Endothelial cell of umbilical vein (primary cell): ENCODE measurements around the gene STIMATE. TPM values are rescaled to one million over a fixed set of nuclear protein-coding genes. Genes with fewer than 3 reads are reported as not detected.

Experiments used
- BruUV-seq: library from RNA; stranded (reverse); fragments of 400-500 nt; replicated peaks from 2 replicates; lab custom pipeline; 2021; lab: Mats Ljungman, UMichigan
- CTCF ChIA-PET: fragments of 300-600, 350-600 bp; sonication (Branson Sonifier 250); formaldehyde crosslinking; loops from one replicate; lab custom pipeline; 2021; ENCODE audit warnings: antibody characterized with exemption, inconsistent platforms; lab: Charles Lee
- POLR2A ChIA-PET: fragments of 300-600, 350-600 bp; sonication (Branson Sonifier 250); formaldehyde crosslinking; loops from one replicate; lab custom pipeline; 2021; ENCODE audit warnings: antibody characterized with exemption, inconsistent platforms; lab: Charles Lee
- DNase-seq: peaks from one replicate; pipeline ENCODE4 v3.0.0-alpha.2; 2011; ENCODE audit warnings: low read depth, low spot score
- FAIRE-seq: peaks from 2 replicates; lab custom pipeline; 2011; peaks lifted over from hg19 to GRCh38; lab: Jason Lieb, UNC
- H2AFZ ChIP-seq: 2 replicates; pipeline ENCODE4 v1.6.0; 2012; ENCODE audit warnings: low read depth, low read length, control low read depth, inconsistent platforms
- H3K27ac ChIP-seq: 2 replicates; pipeline ENCODE4 v1.5.1; 2011; ENCODE audit warnings: low read depth, mild to moderate bottlenecking, control low read depth, low read length, moderate library complexity; ENCODE audit not compliant: insufficient read depth
- H3K27me3 ChIP-seq, 2 experiments: 2 replicates each; pipeline versions ENCODE4 v1.6.0 to v1.6.1; 2011; ENCODE audit warnings: low read length in 2 of 2, mixed read lengths in 1 of 2; ENCODE audit not compliant: control insufficient read depth in 2 of 2, insufficient read depth in 2 of 2
- H3K36me3 ChIP-seq, 2 experiments: 2 replicates in 1 of 2; 3 replicates in 1 of 2; pipeline ENCODE4 v1.5.1; 2011; ENCODE audit warnings: low read length in 2 of 2, mild to moderate bottlenecking in 1 of 2, moderate library complexity in 1 of 2; ENCODE audit not compliant: control insufficient read depth in 2 of 2, insufficient read depth in 2 of 2; ENCODE audit errors: extremely low read depth in 1 of 2
- H3K4me1 ChIP-seq: 3 replicates; pipeline ENCODE4 v1.5.1; 2011; ENCODE audit warnings: mild to moderate bottlenecking, low read length; ENCODE audit not compliant: control insufficient read depth, insufficient read depth; ENCODE audit errors: extremely low read depth
- H3K4me2 ChIP-seq: 2 replicates; pipeline ENCODE4 v1.6.1; 2011; ENCODE audit warnings: low read length, control low read depth, mixed read lengths; ENCODE audit not compliant: insufficient read depth
- H3K4me3 ChIP-seq, 3 experiments: fragments of 200-600 bp in 1 of 3; sonication (generic), shearing (Covaris generic) in 1 of 3; replicated peaks in 1 of 3; 2 replicates each; pipeline ENCODE4 v1.5.1; 2011 to 2016; ENCODE audit warnings: control low read depth in 3 of 3, low read length in 3 of 3, mild to moderate bottlenecking in 2 of 3, inconsistent platforms in 1 of 3, low read depth in 1 of 3, moderate library complexity in 1 of 3; ENCODE audit not compliant: insufficient read depth in 1 of 3
- H3K79me2 ChIP-seq: 2 replicates; pipeline ENCODE4 v1.6.0; 2012; ENCODE audit warnings: low read length, inconsistent platforms; ENCODE audit not compliant: control insufficient read depth, insufficient read depth
- H3K9ac ChIP-seq: replicated peaks from 2 replicates; pipeline ENCODE3; 2011; ENCODE audit warnings: low read length, control low read depth; ENCODE audit not compliant: insufficient read depth; ENCODE audit errors: extremely low read depth
- H3K9me1 ChIP-seq: replicated peaks from 3 replicates; pipeline ENCODE4 v1.6.0; 2011; ENCODE audit warnings: mild to moderate bottlenecking, low read length; ENCODE audit not compliant: control insufficient read depth, insufficient read depth; ENCODE audit errors: extremely low read depth
- H3K9me3 ChIP-seq: replicated peaks from 2 replicates; pipeline ENCODE4 v1.5.1; 2012; ENCODE audit warnings: low read length, inconsistent platforms; ENCODE audit not compliant: control insufficient read depth, insufficient read depth
- H4K20me1 ChIP-seq: replicated peaks from 2 replicates; pipeline ENCODE3; 2011; ENCODE audit warnings: mild to moderate bottlenecking, low read length; ENCODE audit not compliant: control insufficient read depth, insufficient read depth; ENCODE audit errors: extremely low read depth
- EZH2 ChIP-seq: IDR thresholded peaks from 2 replicates; pipeline ENCODE4 v1.6.1; 2012; ENCODE audit warnings: borderline replicate concordance, low read depth, mild to moderate bottlenecking, moderate library complexity, low read length, inconsistent platforms; ENCODE audit not compliant: severe bottlenecking
- FOS ChIP-seq: IDR thresholded peaks from 2 replicates; pipeline ENCODE4 v1.6.1; 2011; ENCODE audit warnings: mild to moderate bottlenecking, low read length, moderate library complexity, borderline replicate concordance; ENCODE audit not compliant: insufficient read depth
- GATA2 ChIP-seq: IDR thresholded peaks from 2 replicates; pipeline ENCODE4 v1.7.0; 2011; ENCODE audit warnings: low read depth, mild to moderate bottlenecking, moderate library complexity, mixed read lengths, low read length; ENCODE audit not compliant: insufficient read length, insufficient read depth
- JUN ChIP-seq: IDR thresholded peaks from 2 replicates; pipeline ENCODE4 v1.6.1; 2011; ENCODE audit warnings: borderline replicate concordance, low read depth; ENCODE audit not compliant: insufficient read length, insufficient read depth
- MYC ChIP-seq: IDR thresholded peaks from one replicate; pipeline ENCODE4 v1.6.1; 2011; ENCODE audit warnings: mild to moderate bottlenecking, low read depth, low read length
- POLR2A ChIP-seq: IDR thresholded peaks from 2 replicates; pipeline ENCODE4 v1.6.1; 2012; ENCODE audit warnings: low read depth, mild to moderate bottlenecking, control low read depth, low read length
- POLR2AphosphoS5 ChIP-seq: IDR thresholded peaks from 2 replicates; pipeline ENCODE4 v1.6.1; 2012; ENCODE audit warnings: low read depth, mild to moderate bottlenecking, control low read depth, low read length, moderate library complexity; ENCODE audit not compliant: insufficient read depth
- dilution Hi-C: fragments of 300-500 bp; cut with MboI; formaldehyde crosslinking; loops from one replicate; pipeline ENCODE4 v1.15.0; 2019; ENCODE audit warnings: low sequenced_read_pairs; ENCODE audit not compliant: extremely low pct_ligation_motif_present
- intact Hi-C: fragments of 100-400 bp; cut with micrococcal nuclease; formaldehyde crosslinking; loops from one replicate; pipeline ENCODE4 v1.10.0; 2022
- polyA plus RNA-seq, 4 experiments: library from polyadenylated mRNA; depleted of rRNA in 3 of 4; stranded (reverse) in 3 of 4; unstranded in 1 of 4; fragments of >200 nt; gene quantifications; 2 replicates each; pipeline versions ENCODE4 v1.2.1 to v1.2.3, GENCODE V29; 2011 to 2012; ENCODE audit warnings: missing spikeins in 1 of 4
- total RNA-seq: library from RNA; stranded (reverse); gene quantifications from 2 replicates; pipeline ENCODE4 v1.2.3, GENCODE V29; 2021
- TF ChIP-seq, protein P1 (sequence below): IDR thresholded peaks from 2 replicates; pipeline ENCODE4 v1.6.1; 2011; ENCODE audit not compliant: insufficient read depth, insufficient read length
- TF ChIP-seq, protein P2 (sequence below), 2 donors: IDR thresholded peaks; 1 replicate in 1 of 2; 2 replicates in 1 of 2; pipeline ENCODE4 v1.5.1; 2011; ENCODE audit warnings: low read length in 2 of 2, mild to moderate bottlenecking in 2 of 2, moderate library complexity in 2 of 2, control low read depth in 1 of 2, inconsistent platforms in 1 of 2, low read depth in 1 of 2; ENCODE audit not compliant: insufficient read depth in 1 of 2; ENCODE audit errors: extremely low read depth in 1 of 2

Gene STIMATE
- total and polyA plus RNA-seq, 2 donors (not counting 3 experiments of a cell fraction or from before 2014, with no cell fraction given): 18.2 to 24.0 TPM

DNA sequence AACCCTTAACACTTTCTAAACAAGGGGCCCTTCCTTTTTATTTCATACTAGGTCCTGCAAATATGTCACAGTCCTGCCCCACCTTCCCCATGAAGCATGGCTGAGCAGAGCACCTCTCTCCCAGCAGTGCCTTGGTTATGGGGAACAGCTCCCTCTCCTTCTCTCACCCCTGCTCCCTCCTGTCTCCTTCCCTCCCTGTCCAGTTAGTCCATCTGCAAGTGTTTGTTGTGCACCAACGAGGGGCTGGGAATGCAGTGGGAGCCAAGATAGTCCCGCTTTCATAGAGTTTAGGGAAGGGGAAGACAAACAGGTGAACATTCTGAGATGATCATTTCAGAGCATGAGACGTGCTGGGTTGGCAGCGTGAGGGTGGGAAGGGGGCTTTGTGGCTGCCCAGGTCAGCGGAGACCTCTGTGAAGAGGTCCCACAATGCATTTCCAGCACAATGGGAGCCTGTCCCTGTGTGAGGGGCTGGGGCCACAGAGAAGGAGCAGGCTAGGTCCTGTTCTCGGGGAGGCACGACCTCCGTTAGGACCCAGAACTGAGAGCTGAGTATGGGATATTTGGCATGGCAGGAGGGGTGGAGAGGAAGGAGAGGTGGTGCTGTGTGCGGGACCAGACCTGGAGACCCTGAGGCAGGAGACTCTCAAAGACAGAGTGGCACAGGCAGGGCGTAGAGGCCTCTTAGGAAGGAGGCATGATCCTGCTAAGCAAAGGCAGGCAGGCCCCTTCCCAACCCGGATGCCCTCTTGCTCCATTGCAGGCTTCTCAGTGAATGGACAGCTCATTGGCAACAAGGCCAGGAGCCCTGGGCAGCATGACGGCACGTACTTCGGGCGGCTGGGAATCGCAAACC lies 108.2 kb downstream of the STIMATE start:
- BruUV-seq: no TSS peak
- CTCF ChIA-PET: interaction anchor here (1.4 kb wide), 1 partner anchor 10 kb away, joined by 3 read pairs; no protein-coding TSS in a partner anchor
- Histone ChIP-seq H3K9me3 (no peaks in the 10 kb centered on the region), H3K27me3 (no peaks in the 10 kb centered on the region), H3K36me3 (no peaks in the 10 kb centered on the region), H3K4me1 (no peaks in the 10 kb centered on the region), H3K4me2 (no peak overlapping the region), H3K27ac (no peak overlapping the region), H3K4me3 (no peak overlapping the region), H3K9ac (no peak overlapping the region), H2AFZ (no peak overlapping the region), H3K79me2 (no peaks in the 10 kb centered on the region), H3K9me1 (no peaks in the 10 kb centered on the region), H4K20me1 (no peaks in the 10 kb centered on the region)
- TF ChIP-seq JUN (no peak), EZH2 (no peak), POLR2A (no peak), MYC (no peak), FOS (no peak), GATA2 (no peak), POLR2AphosphoS5 (no peak)
- TF ChIP-seq, protein P1, sequence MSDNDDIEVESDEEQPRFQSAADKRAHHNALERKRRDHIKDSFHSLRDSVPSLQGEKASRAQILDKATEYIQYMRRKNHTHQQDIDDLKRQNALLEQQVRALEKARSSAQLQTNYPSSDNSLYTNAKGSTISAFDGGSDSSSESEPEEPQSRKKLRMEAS: no peak
- TF ChIP-seq, protein P2, sequence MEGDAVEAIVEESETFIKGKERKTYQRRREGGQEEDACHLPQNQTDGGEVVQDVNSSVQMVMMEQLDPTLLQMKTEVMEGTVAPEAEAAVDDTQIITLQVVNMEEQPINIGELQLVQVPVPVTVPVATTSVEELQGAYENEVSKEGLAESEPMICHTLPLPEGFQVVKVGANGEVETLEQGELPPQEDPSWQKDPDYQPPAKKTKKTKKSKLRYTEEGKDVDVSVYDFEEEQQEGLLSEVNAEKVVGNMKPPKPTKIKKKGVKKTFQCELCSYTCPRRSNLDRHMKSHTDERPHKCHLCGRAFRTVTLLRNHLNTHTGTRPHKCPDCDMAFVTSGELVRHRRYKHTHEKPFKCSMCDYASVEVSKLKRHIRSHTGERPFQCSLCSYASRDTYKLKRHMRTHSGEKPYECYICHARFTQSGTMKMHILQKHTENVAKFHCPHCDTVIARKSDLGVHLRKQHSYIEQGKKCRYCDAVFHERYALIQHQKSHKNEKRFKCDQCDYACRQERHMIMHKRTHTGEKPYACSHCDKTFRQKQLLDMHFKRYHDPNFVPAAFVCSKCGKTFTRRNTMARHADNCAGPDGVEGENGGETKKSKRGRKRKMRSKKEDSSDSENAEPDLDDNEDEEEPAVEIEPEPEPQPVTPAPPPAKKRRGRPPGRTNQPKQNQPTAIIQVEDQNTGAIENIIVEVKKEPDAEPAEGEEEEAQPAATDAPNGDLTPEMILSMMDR (IDR thresholded peaks at IDR 0.05; ENCODE audit: extremely low read depth in 1 of 2, insufficient read depth in 1 of 2, low read depth in 1 of 2, low read length in 2 of 2): no peak
- POLR2A ChIA-PET: no interaction called here
- dilution Hi-C loops: no loop called here
- no peak for FAIRE-seq
- intact Hi-C loops: no loop called here
- no peak for DNase-seq
